Measurements from ENCODE around the gene CCR6.
"Not testable (repeated sequence)": the region's sequence is repeated elsewhere in the genome, so short reads cannot be mapped to it uniquely, and the experiment has no call there.

CCR6 gene

GRCh38 chr6:167180086-167180485 lies 57.2 kb downstream of the CCR6 start:
- DNase-seq = not testable (repeated sequence)

- not testable (repeated sequence) for DNase-seq
These were observed 58.5 kb downstream of the CCR6 start for GRCh38 chr6:167181351-167181750.

- not testable (repeated sequence) for DNase-seq
These were observed 60.0 kb downstream of the CCR6 start for GRCh38 chr6:167182913-167183314.

- not testable (repeated sequence) for DNase-seq
These were observed 62.2 kb downstream of the CCR6 start for GRCh38 chr6:167185101-167185500.

- DNase-seq = not testable (repeated sequence)
These were observed 64.4 kb downstream of the CCR6 start for GRCh38 chr6:167187275-167187674.
